ENCODE data around the gene RRAGB.
"Not testable (repeated sequence)": the region's sequence is repeated elsewhere in the genome, so short reads cannot be mapped to it uniquely, and the experiment has no call there.

The RRAGB gene, protein sequence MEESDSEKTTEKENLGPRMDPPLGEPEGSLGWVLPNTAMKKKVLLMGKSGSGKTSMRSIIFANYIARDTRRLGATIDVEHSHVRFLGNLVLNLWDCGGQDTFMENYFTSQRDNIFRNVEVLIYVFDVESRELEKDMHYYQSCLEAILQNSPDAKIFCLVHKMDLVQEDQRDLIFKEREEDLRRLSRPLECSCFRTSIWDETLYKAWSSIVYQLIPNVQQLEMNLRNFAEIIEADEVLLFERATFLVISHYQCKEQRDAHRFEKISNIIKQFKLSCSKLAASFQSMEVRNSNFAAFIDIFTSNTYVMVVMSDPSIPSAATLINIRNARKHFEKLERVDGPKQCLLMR

DNA sequence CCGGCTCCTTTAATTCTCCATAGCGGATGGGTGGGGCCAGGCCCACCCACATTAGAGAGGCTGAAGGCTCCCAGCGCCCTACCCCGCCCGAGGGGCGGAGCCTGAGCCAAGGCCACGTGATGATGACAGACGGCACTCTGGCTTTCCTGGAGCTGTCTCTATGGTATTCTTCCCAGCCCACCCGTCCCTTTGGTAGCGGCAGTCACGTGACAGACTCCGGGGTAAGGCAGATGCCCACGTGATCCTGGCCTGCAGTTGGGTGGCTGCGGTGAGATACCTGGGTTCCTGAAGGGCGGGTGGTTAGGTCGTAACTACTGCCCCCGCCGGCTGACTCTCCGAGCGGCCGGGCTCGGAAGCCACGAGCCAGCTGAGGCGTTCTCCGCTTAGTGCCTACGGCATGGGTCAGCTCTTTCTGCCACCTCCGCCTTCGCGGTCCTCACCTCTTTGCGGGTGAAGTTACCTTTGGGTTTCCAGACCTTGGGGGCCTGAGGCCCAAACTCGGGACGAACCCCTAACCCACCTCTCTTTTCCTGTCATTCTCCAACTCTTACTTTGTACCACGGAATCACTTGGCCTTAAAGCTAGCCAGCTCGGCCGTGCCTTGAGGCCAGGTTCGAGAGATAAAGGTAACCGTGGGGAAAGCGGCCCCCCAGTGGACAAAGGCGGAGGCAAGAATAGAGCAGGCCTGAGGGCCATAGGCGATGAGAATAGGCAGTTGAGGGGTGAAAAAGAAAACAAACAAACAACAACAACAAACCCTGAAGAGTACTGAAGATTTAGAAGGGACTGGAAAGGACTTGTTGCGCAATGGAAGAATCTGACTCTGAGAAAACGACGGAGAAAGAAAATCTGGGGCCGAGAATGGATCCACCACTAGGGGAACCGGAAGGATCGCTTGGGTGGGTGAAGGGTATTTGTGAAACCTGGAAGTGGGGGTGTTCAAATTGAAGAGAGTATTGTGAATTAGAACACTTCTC is at the start of gene RRAGB:
RRAGB (plus strand) TSS at position 229 of the 977 bp plus-strand sequence; CDS start at position 808, 579 bp downstream.
- peak; percentile 68 to 85 for DNase-seq (ENCODE audit: low read depth in 2 of 2)

DNA sequence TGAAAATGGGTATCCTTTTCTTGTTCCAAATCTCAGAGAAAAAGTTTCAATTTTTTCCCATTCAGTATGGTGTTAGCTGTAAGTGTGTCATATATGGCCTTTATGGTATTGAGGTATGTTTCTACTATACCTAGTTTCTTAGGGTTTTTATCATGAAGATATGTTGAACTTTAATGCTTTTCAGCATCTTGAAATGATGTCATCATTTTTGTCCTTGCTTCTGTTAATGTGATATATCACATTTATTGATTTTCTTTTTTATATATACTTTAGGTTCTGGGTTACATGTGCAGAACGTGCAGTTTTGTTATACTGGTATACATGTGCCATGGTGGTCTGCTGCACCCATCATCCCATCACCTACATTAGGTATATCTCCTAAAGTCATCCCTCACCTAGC is 49.5 kb upstream of the RRAGB start:
- no peak for DNase-seq (ENCODE audit: low read depth in 2 of 2)

DNA sequence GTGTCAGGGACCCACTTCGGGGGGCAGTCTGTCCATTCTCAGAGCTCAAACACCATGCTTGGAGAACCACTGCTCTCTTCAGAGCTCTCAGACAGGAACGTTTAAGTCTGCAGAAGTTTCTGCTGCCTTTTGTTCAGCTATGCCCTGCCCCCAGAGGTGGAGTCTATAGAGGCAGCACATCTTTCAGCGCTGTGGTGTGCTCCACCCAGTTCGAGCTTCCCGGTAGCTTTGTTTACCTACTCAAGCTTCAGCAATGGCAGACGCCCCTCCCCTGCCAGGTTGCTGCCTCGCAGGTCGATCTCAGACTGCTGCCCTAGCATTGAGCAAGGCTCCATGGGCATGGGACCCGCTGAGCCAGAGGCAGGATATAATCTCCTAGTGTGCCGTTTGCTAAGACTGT is 29.0 kb upstream of the RRAGB start:
- not testable (repeated sequence) for DNase-seq (ENCODE audit: low read depth in 2 of 2)

DNA sequence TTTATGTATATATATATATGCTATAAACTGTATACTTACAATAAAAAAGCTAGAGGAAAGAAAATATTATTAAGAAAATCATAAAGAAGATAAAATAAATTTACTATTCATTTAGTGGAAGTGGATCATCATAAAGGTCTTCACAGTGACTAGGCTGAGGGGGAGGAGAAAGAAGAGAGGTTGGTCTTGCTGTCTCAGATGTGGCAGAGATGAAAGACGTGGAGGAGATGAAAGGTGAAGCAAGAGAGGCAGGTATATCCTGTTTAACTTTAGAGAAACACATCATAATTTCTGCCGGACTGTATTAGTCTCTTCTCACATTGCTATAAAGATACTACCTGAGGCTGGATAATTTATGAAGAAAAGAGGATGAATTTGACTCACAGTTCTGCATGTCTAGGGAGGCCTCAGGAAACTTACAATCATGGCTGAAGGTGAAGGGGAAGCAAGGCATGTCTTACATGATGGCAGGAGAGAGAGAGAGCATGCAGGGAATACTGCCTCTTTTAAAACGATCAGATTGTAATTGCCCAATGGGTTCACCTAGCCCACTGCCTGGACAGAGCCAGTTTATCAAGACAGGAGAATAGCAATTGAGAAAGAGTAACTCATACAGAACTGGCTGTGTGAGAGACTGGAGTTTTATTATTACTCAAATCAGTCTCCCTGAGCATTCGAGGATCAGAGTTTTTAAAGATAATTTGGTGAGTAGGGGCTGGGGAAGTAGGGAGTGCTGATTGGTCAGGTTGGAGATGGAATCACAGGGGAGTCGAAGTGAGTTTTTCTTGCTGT is 22.1 kb upstream of the RRAGB start:
- DNase-seq (ENCODE audit: low read depth in 2 of 2), result no peak

DNA sequence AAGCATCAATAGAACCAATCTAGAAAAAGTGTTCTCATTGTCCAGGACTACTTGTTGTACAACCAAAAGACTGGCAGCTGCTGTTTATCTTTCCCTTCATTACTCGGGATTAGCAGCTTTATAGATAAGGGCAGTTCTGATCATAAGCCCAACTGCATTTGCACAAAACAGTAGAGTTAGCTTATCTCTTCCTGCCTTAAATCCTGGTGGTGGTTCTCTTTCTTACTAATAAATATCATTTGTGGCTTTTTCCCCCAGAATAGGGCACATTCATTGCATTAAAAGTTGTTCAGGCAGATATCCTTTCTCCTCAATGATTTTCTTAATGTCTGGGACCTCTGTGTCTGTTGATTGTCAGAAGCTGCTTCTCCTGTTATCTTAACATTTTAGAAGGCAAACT is 20.2 kb upstream of the RRAGB start:
- no peak for DNase-seq (ENCODE audit: low read depth in 2 of 2)

DNA sequence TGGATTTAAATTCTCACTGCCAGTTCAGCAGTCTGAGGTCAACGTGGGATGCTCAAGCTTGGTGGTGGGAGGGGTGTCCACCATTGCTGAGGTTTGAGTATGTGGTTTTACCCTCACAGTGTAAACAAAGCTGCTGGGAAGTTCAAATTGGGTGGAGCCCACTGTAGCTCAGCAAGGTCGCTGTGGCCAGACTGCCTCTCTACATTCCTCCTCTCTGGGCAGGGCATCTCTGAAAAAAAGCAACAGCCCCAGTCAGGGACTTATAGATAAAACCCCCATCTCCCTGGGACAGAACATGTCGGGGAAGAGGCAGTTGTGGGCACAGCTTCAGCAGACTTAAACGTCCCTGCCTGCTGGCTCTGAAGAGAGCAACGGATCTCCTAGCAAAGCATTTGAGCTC is 14.9 kb upstream of the RRAGB start:
- DNase-seq (ENCODE audit: low read depth in 2 of 2), result no peak

DNA sequence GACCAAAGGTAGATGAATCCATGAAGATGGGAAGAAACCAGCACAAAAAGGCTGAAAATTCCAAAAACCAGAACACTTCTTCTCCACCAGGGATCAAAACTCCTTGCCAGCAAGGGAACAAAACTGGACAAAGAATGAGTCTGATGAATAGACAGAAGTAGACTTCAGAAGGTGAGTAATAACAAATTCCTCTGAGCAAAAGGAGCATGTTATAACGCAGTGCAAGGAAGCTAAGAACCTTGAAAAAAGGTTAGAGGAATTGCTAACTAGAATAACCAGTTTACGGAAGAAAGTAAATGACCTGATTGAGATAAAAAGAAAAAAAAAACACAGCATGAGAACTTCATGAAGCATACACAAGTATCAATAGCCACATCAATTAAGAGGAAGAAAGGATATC is 14.1 kb upstream of the RRAGB start:
- not testable (repeated sequence) for DNase-seq (ENCODE audit: low read depth in 2 of 2)

DNA sequence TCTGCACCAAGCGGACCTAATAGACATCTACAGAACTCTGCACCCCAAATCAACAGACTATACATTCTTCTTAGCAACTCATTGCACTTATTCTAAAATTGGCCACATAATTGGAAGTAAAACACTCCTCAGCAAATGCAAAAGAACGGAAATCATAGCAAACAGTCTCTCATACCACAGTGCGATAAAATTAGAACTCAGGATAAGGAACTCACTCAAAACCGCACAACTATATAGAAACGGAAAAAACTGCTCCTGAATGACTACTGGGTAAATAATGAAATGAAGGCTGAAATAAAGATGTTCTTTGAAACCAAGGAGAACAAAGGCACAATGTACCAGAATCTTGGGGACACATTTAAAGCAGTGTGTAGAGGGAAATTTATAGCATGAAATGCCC is 12.5 kb upstream of the RRAGB start:
- not testable (repeated sequence) for DNase-seq (ENCODE audit: low read depth in 2 of 2)

DNA sequence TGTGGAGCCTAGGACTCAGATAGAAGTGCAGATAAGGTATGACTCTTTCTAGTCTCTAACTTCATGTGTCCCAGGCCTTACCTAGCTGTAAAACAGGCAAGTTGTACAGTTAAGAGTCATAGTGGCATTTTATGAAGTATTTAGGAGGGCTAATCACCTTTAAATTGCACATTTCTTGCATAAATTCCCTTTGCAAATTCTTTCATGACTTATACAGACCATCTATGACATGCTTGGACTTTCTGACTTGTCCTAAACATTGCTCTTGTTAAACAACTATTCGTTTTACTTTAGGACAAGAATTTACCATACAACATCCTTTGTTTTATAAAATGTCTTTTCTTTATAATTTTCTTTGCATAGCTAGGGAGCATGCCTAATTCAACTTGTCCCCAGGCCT is 7.8 kb upstream of the RRAGB start:
- DNase-seq (ENCODE audit: low read depth in 2 of 2), result no peak

DNA sequence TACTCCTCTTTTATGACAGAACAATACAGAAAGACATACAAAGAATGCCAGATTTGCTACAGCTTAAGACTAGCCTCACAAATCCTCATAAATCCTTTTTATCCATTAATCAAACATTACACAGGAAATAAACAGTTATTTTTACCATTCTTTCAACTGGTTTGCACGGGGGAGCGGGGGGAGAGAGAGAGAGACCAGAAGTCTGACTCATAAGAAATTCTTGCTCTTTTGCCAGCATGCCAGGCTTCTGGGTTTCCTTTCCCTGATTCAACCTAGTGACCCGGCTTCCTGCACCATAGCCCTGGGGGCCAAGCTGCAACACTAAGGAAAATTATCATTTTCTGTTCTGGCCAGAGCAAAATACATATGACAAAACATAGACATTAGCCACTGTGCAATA is 6.8 kb upstream of the RRAGB start:
- no peak for DNase-seq (ENCODE audit: low read depth in 2 of 2)

DNA sequence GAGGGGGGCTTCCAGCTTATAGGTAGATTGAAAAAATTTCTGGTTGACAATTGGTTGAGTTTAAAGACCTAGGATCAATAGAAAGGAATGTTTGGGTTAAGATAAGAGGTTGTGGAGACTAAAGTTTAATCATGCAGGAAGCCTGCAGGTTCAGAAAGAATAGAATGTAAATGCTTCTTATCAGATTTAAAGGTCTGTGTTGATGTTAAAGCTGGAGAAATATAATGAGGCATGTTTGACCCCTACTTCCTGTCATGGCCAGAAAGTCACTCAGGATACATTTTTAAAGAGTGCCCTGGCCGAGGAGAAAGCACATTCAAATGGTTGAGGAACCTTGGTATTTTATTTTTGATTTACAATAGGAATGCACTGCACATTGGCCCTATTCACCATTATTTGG is 3.9 kb upstream of the RRAGB start:
- DNase-seq (ENCODE audit: low read depth in 2 of 2), result no peak

DNA sequence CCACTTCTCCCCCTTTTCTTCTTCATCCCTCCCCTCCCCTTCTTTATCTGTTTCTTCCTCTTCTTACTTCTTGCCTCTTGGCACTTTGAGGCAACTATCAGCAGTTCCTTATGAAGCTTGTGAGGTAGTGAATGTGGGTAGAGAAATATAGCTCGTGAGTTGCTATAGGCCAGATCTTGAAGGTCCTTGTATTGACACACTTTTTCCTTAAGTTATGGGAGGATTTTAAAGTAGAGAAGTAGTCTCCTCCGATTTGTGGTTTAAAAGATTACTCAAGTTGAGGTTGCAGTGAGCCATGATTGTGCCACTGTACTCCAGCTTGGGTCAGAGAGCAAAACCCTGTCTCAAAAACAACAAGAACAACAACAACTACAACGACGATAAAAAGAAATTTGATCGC is 3.4 kb upstream of the RRAGB start:
- DNase-seq (ENCODE audit: low read depth in 2 of 2), result no peak

DNA sequence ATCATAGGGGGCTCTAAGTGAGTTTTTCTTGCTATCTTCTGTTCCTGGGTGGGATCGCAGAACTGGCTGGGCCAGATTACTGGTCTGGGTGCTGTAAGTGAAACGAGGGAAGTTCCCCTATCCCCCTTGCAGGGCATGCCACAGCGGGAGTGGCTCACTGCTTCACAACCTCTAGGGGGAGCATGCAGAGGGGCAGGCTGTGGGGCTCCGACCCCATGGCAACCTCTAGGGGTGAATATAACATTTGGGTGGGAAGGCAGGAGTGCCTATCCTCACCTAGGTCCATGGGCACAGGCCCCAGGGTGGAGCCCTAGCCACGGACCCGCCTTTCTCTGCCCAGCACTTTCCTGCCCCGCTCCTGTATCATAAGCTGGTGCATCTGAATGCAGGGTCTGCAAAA is 1.7 kb upstream of the RRAGB start:
- no peak for DNase-seq (ENCODE audit: low read depth in 2 of 2)

DNA sequence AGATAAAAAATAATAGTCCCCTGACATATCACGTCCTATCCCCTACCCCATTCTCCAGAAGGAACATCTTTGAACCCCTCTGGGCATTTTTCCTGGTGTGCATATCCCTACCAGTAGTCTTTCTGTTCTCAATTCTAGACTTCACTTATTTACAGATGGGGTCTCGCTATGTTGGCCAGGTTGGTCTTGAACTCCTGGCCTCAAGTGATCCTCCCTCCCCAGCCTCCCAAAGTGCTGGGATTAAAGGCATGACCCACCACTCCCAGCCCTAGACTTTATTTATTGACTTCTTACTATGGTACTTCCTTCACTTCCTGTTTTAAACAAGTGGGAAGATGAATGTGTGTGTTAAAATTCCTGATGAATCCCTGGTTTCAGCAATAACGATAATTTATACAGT is 612 bp upstream of the RRAGB start:
- no peak for DNase-seq (ENCODE audit: low read depth in 2 of 2)

DNA sequence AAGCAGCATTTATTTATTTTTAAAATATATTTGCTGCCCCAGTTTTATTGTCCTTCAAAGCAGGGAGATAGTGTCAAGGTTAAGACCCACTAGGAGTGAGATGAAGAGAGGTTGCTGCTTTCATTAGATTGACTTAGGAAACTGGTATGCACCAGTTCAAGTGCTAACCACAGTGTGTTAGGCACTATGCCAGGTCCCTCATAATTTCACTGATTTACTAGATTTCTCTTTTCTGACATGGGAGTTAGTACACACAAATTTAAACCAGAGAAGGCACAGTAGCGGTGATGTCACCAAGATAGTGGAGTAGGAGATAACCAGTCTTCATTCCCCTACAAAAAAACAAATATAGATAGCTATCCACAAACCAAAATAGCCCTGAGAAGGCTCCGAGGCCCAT is 14.3 kb downstream of the RRAGB start:
- DNase-seq (ENCODE audit: low read depth in 2 of 2), result no peak

DNA sequence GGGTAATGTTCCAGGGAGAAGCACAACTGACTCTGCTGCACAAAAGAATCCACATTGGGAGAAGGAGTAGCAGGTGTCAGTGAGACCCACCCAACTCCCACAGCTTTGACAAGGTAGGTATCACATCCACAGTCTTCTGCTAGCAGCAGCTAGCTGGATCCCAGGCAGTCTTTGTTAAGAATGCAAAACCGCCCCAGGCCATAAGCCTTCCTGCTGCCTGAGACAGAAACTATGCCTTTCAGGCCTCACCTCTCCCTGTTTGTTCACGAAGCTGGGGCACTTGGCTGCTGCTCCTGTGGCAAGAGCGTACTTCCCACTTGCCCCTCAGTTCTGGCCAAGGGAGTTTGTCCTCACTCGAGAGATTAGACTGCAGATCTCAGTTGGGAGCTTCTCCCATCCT is 21.4 kb downstream of the RRAGB start:
- no peak for DNase-seq (ENCODE audit: low read depth in 2 of 2)

DNA sequence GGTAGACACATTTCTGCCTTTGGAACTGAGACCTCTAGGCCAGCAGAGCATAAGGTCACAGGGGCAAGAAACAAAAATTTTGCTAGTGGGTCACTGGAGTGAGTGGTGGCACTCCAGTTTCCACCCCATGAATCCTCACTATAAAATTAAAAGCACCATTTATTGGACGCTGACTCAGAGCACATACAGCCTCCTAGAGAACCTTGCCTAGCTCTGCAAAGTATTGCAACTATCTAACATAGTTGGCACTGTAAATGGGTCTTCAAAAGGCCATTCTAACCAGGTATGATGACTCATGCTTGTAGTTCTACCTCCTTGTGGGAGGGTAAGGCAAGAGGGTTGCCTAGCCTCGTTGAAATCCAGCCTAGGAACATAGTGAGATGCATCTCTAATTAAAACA is 25.1 kb downstream of the RRAGB start:
- DNase-seq (ENCODE audit: low read depth in 2 of 2), result no peak

DNA sequence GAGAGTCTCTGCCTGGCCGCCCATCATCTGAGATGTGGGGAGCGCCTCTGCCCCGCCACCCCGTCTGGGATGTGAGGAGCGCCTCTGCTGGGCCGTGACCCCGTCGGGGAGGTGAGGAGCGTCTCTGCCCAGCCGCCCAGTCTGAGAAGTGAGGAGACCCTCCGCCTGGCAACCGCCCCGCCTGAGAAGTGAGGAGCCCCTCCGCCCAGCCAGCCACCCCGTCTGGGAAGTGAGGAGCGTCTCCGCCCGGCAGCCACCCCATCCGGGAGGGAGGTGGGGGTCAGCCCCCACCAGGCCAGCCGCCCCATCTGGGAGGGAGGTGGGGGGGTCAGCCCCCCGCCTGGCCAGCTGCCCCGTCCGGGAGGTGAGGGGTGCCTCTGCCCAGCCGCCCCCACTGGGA is 30.9 kb downstream of the RRAGB start:
- DNase-seq (ENCODE audit: low read depth in 2 of 2), result not testable (repeated sequence)

DNA sequence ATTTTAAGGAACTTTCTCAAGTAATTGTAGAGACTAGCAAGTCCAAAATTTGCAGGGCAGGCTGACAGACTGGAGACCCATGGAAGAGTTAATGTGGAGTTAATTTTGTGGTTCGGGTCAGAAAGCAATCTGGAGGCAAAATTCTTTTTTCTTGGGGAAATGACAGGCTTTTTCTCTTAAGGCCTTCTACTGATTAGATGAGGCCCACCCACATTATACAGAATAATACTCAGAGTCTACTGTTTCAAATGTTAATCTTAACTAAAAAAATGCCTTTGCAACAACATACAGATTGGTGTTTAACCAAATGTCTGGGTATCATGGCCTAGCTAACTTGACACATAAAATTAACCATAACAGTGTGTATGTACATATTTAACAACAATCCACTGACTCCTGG is 32.7 kb downstream of the RRAGB start:
- no peak for DNase-seq (ENCODE audit: low read depth in 2 of 2)

DNA sequence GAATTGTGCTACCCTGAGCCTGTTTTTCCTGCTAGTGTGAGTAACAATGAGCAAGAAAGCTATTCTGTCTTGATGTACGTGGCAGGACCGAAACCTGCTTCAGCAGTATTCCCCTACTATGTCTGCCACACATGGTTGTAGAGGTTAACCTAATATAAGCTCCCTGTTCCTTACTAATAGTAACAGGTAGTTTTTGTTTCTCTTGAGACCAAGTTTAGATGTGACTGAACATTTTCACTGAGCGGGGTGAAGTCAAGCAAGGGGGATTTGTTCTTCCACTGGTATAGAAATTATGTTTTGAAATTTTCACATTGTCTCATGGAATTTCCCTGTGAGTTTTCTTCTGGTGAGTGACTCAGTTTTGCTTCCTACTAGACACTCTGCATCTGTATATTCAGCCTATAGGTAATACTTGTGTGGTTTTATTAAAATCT is 37.3 kb downstream of the RRAGB start:
- DNase-seq (ENCODE audit: low read depth in 2 of 2), result peak in 1 of 2 donors; percentile 4

DNA sequence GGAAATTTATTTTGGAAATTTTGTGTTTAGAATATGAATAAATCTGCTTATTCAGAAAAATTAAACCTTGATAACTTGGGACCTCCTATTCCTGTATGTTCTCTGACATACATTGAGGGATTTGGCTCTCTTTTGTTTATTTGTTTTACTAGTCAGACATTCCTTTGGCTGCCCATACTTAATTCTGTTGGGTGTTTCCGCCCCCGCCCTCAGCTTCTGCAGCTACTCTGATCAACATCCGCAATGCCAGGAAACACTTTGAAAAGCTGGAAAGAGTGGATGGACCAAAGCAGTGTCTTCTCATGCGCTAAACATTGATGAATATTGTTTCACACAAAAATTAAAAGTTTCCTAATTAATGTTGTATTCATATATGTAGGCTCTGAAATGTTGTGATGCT is 40.5 kb downstream of the RRAGB start:
- DNase-seq (ENCODE audit: low read depth in 2 of 2), result no peak

DNA sequence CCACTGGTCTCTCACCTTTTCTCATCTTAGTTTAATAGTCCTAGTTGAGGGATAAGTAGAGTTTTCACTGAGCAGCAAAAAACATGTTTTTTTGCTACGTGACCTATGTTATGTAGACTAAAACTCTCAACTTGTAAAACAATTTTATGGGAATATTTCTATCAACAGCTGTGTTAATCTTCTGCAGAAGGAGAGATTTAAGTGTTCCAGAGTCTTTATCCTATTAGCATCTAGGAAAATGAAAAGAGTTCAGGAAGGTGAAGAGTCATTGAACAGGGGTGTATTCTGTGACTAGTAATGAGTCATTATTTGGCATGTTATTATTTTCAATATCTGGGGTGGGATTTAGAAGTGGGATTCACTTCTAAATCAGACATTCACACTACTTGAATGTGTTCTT is 41.9 kb downstream of the RRAGB start:
- no peak for DNase-seq (ENCODE audit: low read depth in 2 of 2)
